Fibroblast of lung (primary cell): Measurements from ENCODE around the gene SGK2. TPM values are rescaled to one million over a fixed set of nuclear protein-coding genes. Genes with fewer than 3 reads are reported as not detected.

ENCODE experiments used
- DNase-seq, 2 donors: peaks; one replicate each; pipeline versions ENCODE4 v3.0.0 to v3.0.0-alpha.2; 2010; ENCODE audit warnings: low read depth in 2 of 2
- H2AFZ ChIP-seq: 2 replicates; pipeline ENCODE4 v1.5.1; 2012; ENCODE audit warnings: low read length, control low read depth, inconsistent platforms
- H3K27ac ChIP-seq: 2 replicates; pipeline ENCODE4 v1.5.1; 2011; ENCODE audit warnings: low read length, control low read depth; ENCODE audit not compliant: insufficient read depth
- H3K27me3 ChIP-seq: 2 replicates; pipeline ENCODE4 v1.5.1; 2011; ENCODE audit warnings: mild to moderate bottlenecking, low read length; ENCODE audit not compliant: control insufficient read depth, insufficient read depth
- H3K36me3 ChIP-seq: 2 replicates; pipeline ENCODE4 v1.5.1; 2011; ENCODE audit warnings: low read length; ENCODE audit not compliant: control insufficient read depth, insufficient read depth
- H3K4me1 ChIP-seq: 2 replicates; pipeline ENCODE4 v1.5.1; 2011; ENCODE audit warnings: low read length; ENCODE audit not compliant: control insufficient read depth, insufficient read depth; ENCODE audit errors: extremely low read depth
- H3K4me2 ChIP-seq: 2 replicates; pipeline ENCODE4 v1.5.1; 2011; ENCODE audit warnings: low read length, control low read depth; ENCODE audit not compliant: insufficient read depth; ENCODE audit errors: extremely low read depth
- H3K4me3 ChIP-seq, 4 experiments: fragments of 200-600 bp in 1 of 4; sonication (generic) in 1 of 4; replicated peaks in 1 of 4; 2 replicates each; pipeline ENCODE4 v1.5.1; 2011 to 2016; ENCODE audit warnings: low read length in 4 of 4, low read depth in 3 of 4, mild to moderate bottlenecking in 3 of 4, control low read depth in 2 of 4, inconsistent platforms in 1 of 4, mixed read lengths in 1 of 4; ENCODE audit not compliant: insufficient read depth in 1 of 4; ENCODE audit errors: control extremely low read depth in 1 of 4
- H3K79me2 ChIP-seq: 2 replicates; pipeline ENCODE4 v1.5.1; 2012; ENCODE audit warnings: mild to moderate bottlenecking, low read length, inconsistent platforms; ENCODE audit not compliant: control insufficient read depth, insufficient read depth
- H3K9ac ChIP-seq: 2 replicates; pipeline ENCODE4 v1.5.1; 2011; ENCODE audit warnings: mild to moderate bottlenecking, low read length, control low read depth; ENCODE audit not compliant: insufficient read depth
- H3K9me3 ChIP-seq: 2 replicates; pipeline ENCODE4 v1.5.1; 2012; ENCODE audit warnings: low read depth, low read length; ENCODE audit not compliant: control insufficient read depth, insufficient read depth
- H4K20me1 ChIP-seq: 2 replicates; pipeline ENCODE4 v1.5.1; 2011; ENCODE audit warnings: low read length; ENCODE audit not compliant: control insufficient read depth, insufficient read depth; ENCODE audit errors: extremely low read depth
- CTCF ChIP-seq, 2 donors: IDR thresholded peaks in 1 of 2; conservative IDR thresholded peaks in 1 of 2; 1 replicate in 1 of 2; 2 replicates in 1 of 2; pipeline ENCODE4 v1.5.1; 2011 to 2012; ENCODE audit warnings: low read length in 2 of 2, control low read depth in 1 of 2, inconsistent platforms in 1 of 2, low read depth in 1 of 2, mild to moderate bottlenecking in 1 of 2
- EZH2 ChIP-seq: IDR thresholded peaks from 2 replicates; pipeline ENCODE4 v1.5.1; 2012; ENCODE audit warnings: low read length, control low read depth, mild to moderate bottlenecking; ENCODE audit errors: missing control alignments
- polyA plus RNA-seq, 2 donors: library from polyadenylated mRNA; depleted of rRNA in 1 of 2; stranded (reverse) in 1 of 2; unstranded in 1 of 2; fragments of >200 nt; gene quantifications; 2 replicates each; pipeline ENCODE4 v1.2.1, GENCODE V29; 2011 to 2012; ENCODE audit warnings: missing spikeins in 1 of 2
- total RNA-seq: library from RNA; depleted of rRNA; stranded (reverse); fragments of >200 nt; gene quantifications from 2 replicates; pipeline ENCODE4 v1.2.1, GENCODE V29; 2014

SGK2 gene
- total and polyA plus RNA-seq, 2 donors (not counting 1 experiment from before 2014, with no cell fraction given): 0.05 to 0.66 TPM

- Histone ChIP-seq H3K27me3 (no peaks in the 10 kb centered on the region), H3K4me3 (no peak overlapping the region), H3K36me3 (no peaks in the 10 kb centered on the region)
These were observed 540 bp downstream of the SGK2 start for GRCh38 chr20:43559147-43559987.

GRCh38 chr20:43560974-43561373 lies 2.1 kb downstream of the SGK2 start:
- H3K4me3 ChIP-seq: no peak overlapping the region
- H3K36me3 ChIP-seq: no peaks in the 10 kb centered on the region
- H3K4me2 ChIP-seq: no peak overlapping the region
- no peak overlapping the region for H2AFZ ChIP-seq
- no peak overlapping the region for H3K9ac ChIP-seq
- DNase-seq: no peak
- H4K20me1 ChIP-seq: no peaks in the 10 kb centered on the region
- TF ChIP-seq CTCF (conservative IDR thresholded peaks at IDR 0.05 in 1 of 2, IDR thresholded peaks at IDR 0.05 in 1 of 2; ENCODE audit: low read depth in 1 of 2, low read length in 2 of 2): no peak
- no peak for TF ChIP-seq EZH2
- no peaks in the 10 kb centered on the region for H3K9me3 ChIP-seq
- no peak overlapping the region for H3K27ac ChIP-seq
- no peaks in the 10 kb centered on the region for H3K79me2 ChIP-seq
- no peaks in the 10 kb centered on the region for H3K4me1 ChIP-seq
- H3K27me3 ChIP-seq: no peaks in the 10 kb centered on the region

More at GRCh38 chr20:43559147-43559987, 540 bp downstream of the SGK2 start:
- DNase-seq: no peak
- no peaks in the 10 kb centered on the region for H3K79me2 ChIP-seq
- H3K9me3 ChIP-seq: no peaks in the 10 kb centered on the region
- no peak overlapping the region for H3K27ac ChIP-seq
- H2AFZ ChIP-seq: no peak overlapping the region
- H4K20me1 ChIP-seq: no peaks in the 10 kb centered on the region
- H3K9ac ChIP-seq: no peak overlapping the region
- no peak overlapping the region for H3K4me2 ChIP-seq
- no peaks in the 10 kb centered on the region for H3K4me1 ChIP-seq
- TF ChIP-seq EZH2 (no peak), CTCF (conservative IDR thresholded peaks at IDR 0.05 in 1 of 2, IDR thresholded peaks at IDR 0.05 in 1 of 2; ENCODE audit: low read depth in 1 of 2, low read length in 2 of 2) (no peak)

GRCh38 chr20:43563429-43563828 lies 4.6 kb downstream of the SGK2 start:
- H2AFZ ChIP-seq: no peak overlapping the region
- no peaks in the 10 kb centered on the region for H3K79me2 ChIP-seq
- peak in 1 of 2 donors; percentile 45 for DNase-seq
- H3K4me2 ChIP-seq: no peak overlapping the region
- H3K9me3 ChIP-seq: no peaks in the 10 kb centered on the region
- no peaks in the 10 kb centered on the region for H3K4me1 ChIP-seq
- peak in 1 of 2 donors; percentile 34 for TF ChIP-seq CTCF (conservative IDR thresholded peaks at IDR 0.05 in 1 of 2, IDR thresholded peaks at IDR 0.05 in 1 of 2; ENCODE audit: low read depth in 1 of 2, low read length in 2 of 2)
- TF ChIP-seq EZH2: no peak
- no peaks in the 10 kb centered on the region for H4K20me1 ChIP-seq
- no peak overlapping the region for H3K9ac ChIP-seq
- H3K4me3 ChIP-seq: no peak overlapping the region
- no peak overlapping the region for H3K27ac ChIP-seq
- H3K36me3 ChIP-seq: no peaks in the 10 kb centered on the region
- no peaks in the 10 kb centered on the region for H3K27me3 ChIP-seq
